ENCODE measurements around the gene PKP2. TPM values are rescaled to one million over a fixed set of nuclear protein-coding genes. Genes with fewer than 3 reads are reported as not detected.

PKP2 gene
- total and polyA plus RNA-seq, 2 donors (not counting 3 experiments of a cell fraction or from before 2014, with no cell fraction given), result 1.4 to 6.5 TPM

- dilution Hi-C loops (cut with MboI; ENCODE audit: extremely low pct_ligation_motif_present, low sequenced_read_pairs) (no loop called here), intact Hi-C loops (cut with micrococcal nuclease) (no loop called here)
- Histone ChIP-seq H3K4me1 (ENCODE audit: control insufficient read depth, extremely low read depth, insufficient read depth, low read length) (no peaks in the 10 kb centered on the region), H3K9ac (replicated peaks; ENCODE audit: extremely low read depth, insufficient read depth, low read length) (no peak overlapping the region), H3K27me3 (ENCODE audit: control insufficient read depth in 2 of 2, insufficient read depth in 2 of 2, low read length in 2 of 2) (no peaks in the 10 kb centered on the region), H3K27ac (ENCODE audit: insufficient read depth, low read depth, low read length) (no peak overlapping the region), H4K20me1 (replicated peaks; ENCODE audit: control insufficient read depth, extremely low read depth, insufficient read depth, low read length) (no peaks in the 10 kb centered on the region), H3K4me2 (ENCODE audit: insufficient read depth, low read length) (no peak overlapping the region), H2AFZ (ENCODE audit: low read depth, low read length) (no peak overlapping the region), H3K9me3 (replicated peaks; ENCODE audit: control insufficient read depth, insufficient read depth, low read length) (no peaks in the 10 kb centered on the region), H3K79me2 (ENCODE audit: control insufficient read depth, insufficient read depth, low read length) (no peaks in the 10 kb centered on the region), H3K4me3 (replicated peaks in 1 of 3; ENCODE audit: insufficient read depth in 1 of 3, low read depth in 1 of 3, low read length in 3 of 3) (no peak overlapping the region), H3K9me1 (replicated peaks; ENCODE audit: control insufficient read depth, extremely low read depth, insufficient read depth, low read length) (no peaks in the 10 kb centered on the region), H3K36me3 (ENCODE audit: control insufficient read depth in 2 of 2, extremely low read depth in 1 of 2, insufficient read depth in 2 of 2, low read length in 2 of 2) (no peaks in the 10 kb centered on the region)
- no peak for FAIRE-seq
- no TSS peak for BruUV-seq (replicated peaks)
- TF ChIP-seq GATA2 (IDR thresholded peaks at IDR 0.05; ENCODE audit: insufficient read depth, insufficient read length, low read depth, low read length), result no peak
- no peak for TF ChIP-seq POLR2A (IDR thresholded peaks at IDR 0.05; ENCODE audit: low read depth, low read length)
- no peak for TF ChIP-seq POLR2AphosphoS5 (IDR thresholded peaks at IDR 0.05; ENCODE audit: insufficient read depth, low read depth, low read length)
- TF ChIP-seq JUN (IDR thresholded peaks at IDR 0.05; ENCODE audit: borderline replicate concordance, insufficient read depth, insufficient read length, low read depth), result no peak
- no peak for TF ChIP-seq CTCF (IDR thresholded peaks at IDR 0.05; ENCODE audit: extremely low read depth in 1 of 2, insufficient read depth in 1 of 2, low read depth in 1 of 2, low read length in 2 of 2)
- TF ChIP-seq EZH2 (IDR thresholded peaks at IDR 0.05; ENCODE audit: borderline replicate concordance, low read depth, low read length, severe bottlenecking), result no peak
- TF ChIP-seq FOS (IDR thresholded peaks at IDR 0.05; ENCODE audit: borderline replicate concordance, insufficient read depth, low read length), result no peak
- TF ChIP-seq MYC (IDR thresholded peaks at IDR 0.05; ENCODE audit: low read depth, low read length), result no peak
- no peak for TF ChIP-seq MAX (IDR thresholded peaks at IDR 0.05; ENCODE audit: insufficient read depth, insufficient read length)
- POLR2A ChIA-PET, result no interaction called here
- CTCF ChIA-PET, result interaction anchor here (1.7 kb wide), 1 partner anchor 87 kb away, joined by 4 read pairs; no protein-coding TSS in a partner anchor
- DNase-seq (ENCODE audit: low read depth, low spot score), result no peak
Measured at GRCh38 chr12:32860192-32860591, 36.4 kb downstream of the PKP2 start.
